Ectodermal cell (in vitro differentiated cells): ENCODE measurements around the gene TCF7L2.
"Not testable (repeated sequence)": the region's sequence is repeated elsewhere in the genome, so short reads cannot be mapped to it uniquely, and the experiment has no call there.

ENCODE experiments used
- H3K27ac ChIP-seq: 2 replicates; pipeline ENCODE4 v1.7.0; 2013; ENCODE audit warnings: mild to moderate bottlenecking, low read depth, low read length; ENCODE audit not compliant: insufficient read depth, poor library complexity, severe bottlenecking
- H3K27me3 ChIP-seq: 2 replicates; pipeline ENCODE4 v1.7.0; 2013; ENCODE audit warnings: mild to moderate bottlenecking, low read length; ENCODE audit not compliant: insufficient read depth, control insufficient read depth, poor library complexity, severe bottlenecking
- H3K36me3 ChIP-seq: one replicate; pipeline ENCODE4 v1.7.0; 2013; ENCODE audit warnings: low read length; ENCODE audit not compliant: control insufficient read depth, insufficient read depth
- H3K4me1 ChIP-seq: one replicate; pipeline ENCODE4 v1.7.0; 2013; ENCODE audit warnings: low read length; ENCODE audit not compliant: control insufficient read depth, insufficient read depth
- H3K4me3 ChIP-seq: 2 replicates; pipeline ENCODE4 v1.7.0; 2013; ENCODE audit warnings: low read depth, low read length, control low read depth; ENCODE audit not compliant: insufficient read depth
- H3K9me3 ChIP-seq: 2 replicates; pipeline ENCODE4 v1.7.0; 2013; ENCODE audit warnings: mild to moderate bottlenecking, low read length, moderate library complexity; ENCODE audit not compliant: control insufficient read depth
- WGBS, 2 experiments: methylation state at CpG; one replicate each; pipeline ENCODE4 v1.1.7; 2013; ENCODE audit warnings: missing lambda C conversion rate in 2 of 2; 5-methylcytosine and 5-hydroxymethylcytosine counted together

TCF7L2 gene

DNA sequence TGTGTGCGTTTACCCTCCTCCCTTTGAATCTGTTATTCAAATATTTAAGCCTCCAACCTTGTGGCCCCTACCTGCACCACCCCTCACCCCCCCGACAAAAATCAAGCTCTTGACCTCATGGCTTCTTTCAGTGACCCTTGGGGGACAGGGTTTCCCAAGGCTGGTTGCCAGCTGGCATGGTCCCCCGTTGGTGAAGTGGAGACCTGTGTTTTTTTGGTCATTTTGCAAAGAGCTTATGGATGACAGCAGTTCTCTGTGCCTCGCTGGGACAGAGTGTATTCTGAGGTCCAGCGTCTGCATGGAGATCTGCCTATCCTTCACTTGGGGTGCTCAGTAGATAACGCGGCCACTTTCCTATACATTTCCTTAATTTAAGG is 111.0 kb downstream of the TCF7L2 start:
- no peak overlapping the region for H3K27ac ChIP-seq
- no peaks in the 10 kb centered on the region for H3K27me3 ChIP-seq
- no peaks in the 10 kb centered on the region for H3K36me3 ChIP-seq
- no peak overlapping the region for H3K4me3 ChIP-seq
- WGBS, 2 experiments, result 94 to 95% methylated on average over 7 of the region's 7 CpGs
- peaks cover 70% of the 10 kb centered on the region for H3K4me1 ChIP-seq
- H3K9me3 ChIP-seq, result no peaks in the 10 kb centered on the region

DNA sequence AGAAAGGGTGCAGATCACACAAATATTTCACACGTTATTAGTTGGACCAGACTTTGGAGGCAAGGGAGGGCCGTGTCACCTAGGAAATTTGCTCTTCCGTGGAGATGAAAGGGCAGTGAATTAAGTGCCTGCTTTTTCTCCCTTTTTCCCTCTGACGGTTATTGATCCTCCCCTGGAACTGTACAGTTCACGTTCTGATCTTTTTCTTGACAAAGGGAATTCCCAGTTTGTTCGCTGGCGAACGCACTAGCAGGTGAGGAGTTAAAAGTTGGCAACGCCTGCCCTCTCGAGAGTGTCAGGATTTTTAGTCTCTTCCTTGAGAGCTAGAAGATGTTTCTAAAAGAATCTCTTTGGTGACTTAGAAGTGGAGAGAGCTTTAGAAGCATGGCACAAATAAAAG is 111.5 kb downstream of the TCF7L2 start:
- H3K27me3 ChIP-seq, result no peaks in the 10 kb centered on the region
- 84 to 86% methylated on average over 10 of the region's 10 CpGs for WGBS, 2 experiments
- H3K27ac ChIP-seq, result no peak overlapping the region
- peaks cover 64% of the 10 kb centered on the region for H3K4me1 ChIP-seq
- no peaks in the 10 kb centered on the region for H3K9me3 ChIP-seq
- H3K36me3 ChIP-seq, result no peaks in the 10 kb centered on the region
- no peak overlapping the region for H3K4me3 ChIP-seq

DNA sequence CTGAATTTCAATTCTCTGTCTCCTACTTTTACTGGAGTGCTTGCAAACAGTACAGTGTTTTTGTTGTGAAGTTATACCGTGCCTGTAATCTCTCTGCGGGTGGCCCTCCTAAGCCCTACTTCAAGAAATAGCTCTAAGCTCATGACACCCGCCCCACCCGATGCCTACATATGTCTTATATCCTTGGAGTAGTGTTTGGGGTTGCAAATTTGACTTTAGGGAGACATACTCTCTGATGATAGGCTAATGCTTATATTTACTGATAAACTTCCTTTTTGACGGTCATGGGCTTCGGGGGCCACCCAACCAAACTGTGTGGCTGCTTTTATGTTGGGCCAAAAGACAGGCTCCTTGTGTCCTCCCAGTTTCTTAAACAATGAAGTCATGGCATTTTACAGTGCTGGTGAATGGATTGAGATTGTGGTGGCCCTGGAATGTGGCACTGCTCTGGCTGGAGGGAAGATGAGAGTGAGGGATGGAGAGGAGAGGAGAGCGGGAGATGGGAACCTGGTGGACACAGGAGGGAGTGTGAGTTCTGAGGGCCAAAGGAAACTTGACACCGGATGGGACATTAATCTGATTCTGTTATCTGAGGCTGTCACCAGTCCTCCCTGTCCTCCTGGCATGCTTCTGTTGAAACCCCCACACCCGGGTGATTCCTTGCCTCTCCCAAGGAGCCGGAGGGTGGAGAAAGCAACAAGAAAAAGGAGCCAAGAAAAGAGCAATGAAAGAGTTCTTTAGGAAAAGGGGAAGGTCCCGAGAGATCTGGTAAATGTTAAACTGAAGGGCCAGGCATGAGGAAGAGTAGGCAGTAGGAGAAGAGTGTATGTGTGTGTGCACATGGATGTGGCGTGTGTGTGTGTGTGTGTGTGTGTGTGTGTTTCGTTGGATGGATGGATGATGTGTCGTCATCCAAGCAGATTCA is 113.3 kb downstream of the TCF7L2 start:
- 64 to 68% methylated on average over 12 to 14 of the region's 14 CpGs for WGBS, 2 experiments
- Histone ChIP-seq H3K27me3 (no peaks in the 10 kb centered on the region), H3K4me3 (no peak overlapping the region), H3K27ac (no peak overlapping the region), H3K4me1 (peaks cover 52% of the 10 kb centered on the region), H3K36me3 (no peaks in the 10 kb centered on the region), H3K9me3 (no peaks in the 10 kb centered on the region)

DNA sequence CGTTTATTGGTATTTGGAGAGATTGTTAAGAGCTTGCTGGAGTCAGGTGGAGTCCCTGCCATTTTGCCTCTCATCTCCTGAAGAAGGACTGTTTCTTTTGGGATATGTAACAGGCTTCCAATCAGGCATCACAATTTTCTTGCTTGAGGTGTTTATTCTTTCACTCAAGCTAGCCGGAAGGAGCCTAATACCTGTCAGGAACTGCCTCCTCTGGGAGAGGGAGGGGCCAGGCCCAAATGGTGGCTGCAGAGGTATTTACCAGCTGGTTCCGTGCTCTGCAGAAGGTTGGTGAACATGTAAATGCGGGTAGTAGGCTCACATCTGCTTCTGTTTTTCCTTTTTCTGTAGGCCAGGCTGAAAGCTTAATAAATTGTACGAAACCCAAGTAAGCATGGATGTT is 114.0 kb downstream of the TCF7L2 start:
- no peak overlapping the region for H3K27ac ChIP-seq
- 82 to 86% methylated on average over 4 to 5 of the region's 5 CpGs for WGBS, 2 experiments
- H3K27me3 ChIP-seq, result no peaks in the 10 kb centered on the region
- H3K36me3 ChIP-seq, result no peaks in the 10 kb centered on the region
- H3K4me3 ChIP-seq, result no peak overlapping the region
- peaks cover 44% of the 10 kb centered on the region for H3K4me1 ChIP-seq
- no peaks in the 10 kb centered on the region for H3K9me3 ChIP-seq

DNA sequence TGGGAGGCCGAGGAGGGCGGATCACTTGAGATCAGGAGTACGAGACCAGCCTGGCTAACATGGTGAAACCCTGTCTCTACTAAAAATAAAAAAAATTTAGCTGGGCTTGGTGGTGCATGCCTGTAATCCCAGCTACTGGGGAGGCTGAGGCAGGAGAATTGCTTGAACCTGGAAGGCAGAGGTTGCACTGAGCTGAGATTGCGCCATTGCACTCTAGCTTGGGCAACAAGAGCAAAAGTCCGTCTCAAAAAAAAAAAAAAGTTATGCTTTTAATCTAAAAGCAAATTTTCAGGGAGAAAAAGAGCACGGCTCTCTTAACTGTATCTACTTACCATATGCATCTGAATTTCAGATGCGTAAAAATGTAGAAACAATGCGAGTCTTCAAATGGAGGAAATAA is 116.1 kb downstream of the TCF7L2 start:
- not testable (repeated sequence) for H3K36me3 ChIP-seq, H3K27ac ChIP-seq, H3K9me3 ChIP-seq, H3K27me3 ChIP-seq, H3K4me3 ChIP-seq
- peaks cover 26% of the 10 kb centered on the region for H3K4me1 ChIP-seq
- 92 to 93% methylated on average over 7 to 8 of the region's 8 CpGs for WGBS, 2 experiments

DNA sequence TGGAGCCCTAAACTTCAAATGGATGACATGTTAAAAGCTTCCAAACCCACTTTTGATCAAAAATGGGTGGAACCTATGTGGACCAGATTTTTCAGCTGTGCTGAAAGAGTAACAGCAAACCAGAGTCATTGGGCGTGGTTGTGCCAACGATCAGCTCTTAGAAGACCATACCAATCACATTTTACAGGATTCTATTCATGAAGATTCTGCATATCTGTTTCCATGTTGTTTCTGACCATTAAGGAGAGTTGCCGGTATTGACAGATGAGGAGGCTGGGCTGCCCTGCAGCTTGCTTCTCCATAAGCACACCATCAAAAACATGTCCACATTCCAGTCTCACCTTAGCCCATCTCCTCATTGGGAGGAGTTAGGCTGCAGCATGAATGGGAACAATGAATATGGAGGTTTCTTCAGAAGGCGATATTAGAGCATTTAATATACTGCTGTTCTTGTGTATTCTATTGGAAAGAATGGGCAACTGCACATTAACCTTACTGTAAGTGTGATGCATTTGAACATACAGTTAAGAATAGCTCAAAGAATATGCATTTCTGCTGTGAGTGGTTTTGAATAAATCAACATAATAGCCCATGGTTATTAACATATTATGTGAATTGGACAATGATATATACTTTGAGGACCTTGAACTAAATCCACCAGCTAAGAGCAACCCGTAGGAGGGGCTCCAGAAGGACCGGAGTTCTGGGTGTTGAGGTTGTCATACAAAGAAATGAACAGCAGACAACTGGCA is 116.7 kb downstream of the TCF7L2 start:
- H3K4me3 ChIP-seq, result no peak overlapping the region
- H3K9me3 ChIP-seq, result no peaks in the 10 kb centered on the region
- no peaks in the 10 kb centered on the region for H3K27me3 ChIP-seq
- WGBS, 2 experiments, result 98 to 99% methylated on average over 6 of the region's 6 CpGs
- H3K4me1 ChIP-seq, result peaks cover 25% of the 10 kb centered on the region
- no peak overlapping the region for H3K27ac ChIP-seq
- H3K36me3 ChIP-seq, result no peaks in the 10 kb centered on the region

DNA sequence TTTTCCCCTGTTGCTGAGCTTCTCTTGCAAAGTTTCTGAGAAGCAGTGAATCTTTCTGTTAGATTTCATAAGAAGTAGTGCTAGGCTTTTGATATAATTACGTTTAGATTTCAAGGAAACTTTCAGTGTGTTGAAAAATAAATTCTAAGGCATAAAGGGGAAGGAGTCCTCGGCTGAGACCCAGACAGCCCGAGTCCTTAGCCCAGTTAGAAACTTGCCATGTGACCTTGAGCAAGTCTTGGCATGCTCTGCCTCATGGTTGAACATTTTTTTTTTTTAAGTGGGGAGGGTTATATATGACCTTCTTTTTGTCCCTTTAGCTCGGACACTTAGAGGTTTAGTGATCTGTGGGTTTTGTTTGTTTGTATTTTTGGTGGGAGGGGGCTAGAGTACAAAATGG is 117.5 kb downstream of the TCF7L2 start:
- no peaks in the 10 kb centered on the region for H3K36me3 ChIP-seq
- peaks cover 19% of the 10 kb centered on the region for H3K4me1 ChIP-seq
- no peak overlapping the region for H3K27ac ChIP-seq
- no peaks in the 10 kb centered on the region for H3K27me3 ChIP-seq
- 91 to 95% methylated on average over 4 of the region's 4 CpGs for WGBS, 2 experiments
- no peak overlapping the region for H3K4me3 ChIP-seq
- no peaks in the 10 kb centered on the region for H3K9me3 ChIP-seq

DNA sequence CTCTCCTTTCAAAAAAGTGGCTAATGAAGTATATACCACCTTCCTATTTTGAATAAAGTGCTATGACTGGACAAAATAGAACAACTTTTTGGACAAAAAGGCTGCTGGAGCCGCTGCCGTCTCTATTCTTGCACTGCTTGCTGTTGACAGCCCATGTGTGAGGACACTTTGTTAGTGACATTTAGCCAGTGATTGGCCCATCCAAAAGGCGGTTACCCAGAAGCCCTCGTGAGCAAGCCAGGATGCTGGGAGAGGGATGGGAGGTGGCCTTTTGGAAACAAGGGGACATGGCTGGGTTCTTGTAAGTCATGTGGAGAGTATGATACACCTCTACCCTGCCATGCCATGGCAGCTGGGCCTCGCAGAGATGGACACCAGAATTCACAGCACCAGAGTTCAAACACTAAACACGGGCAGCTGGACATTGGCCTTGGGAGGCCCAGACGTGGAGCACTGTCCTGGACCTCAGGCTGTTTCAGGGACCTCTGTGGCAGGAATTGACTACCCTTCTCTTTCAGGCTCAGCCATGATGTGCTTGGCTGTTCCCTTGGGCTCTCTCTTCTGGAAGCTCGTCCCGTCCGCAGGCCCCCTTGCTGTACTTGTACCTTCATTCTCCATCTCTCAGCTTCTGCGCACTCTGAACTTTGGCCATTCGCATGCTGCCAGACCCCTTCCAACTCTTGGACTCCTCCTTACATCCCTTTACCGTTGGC is 118.3 kb downstream of the TCF7L2 start:
- H3K4me3 ChIP-seq, result no peak overlapping the region
- no peak overlapping the region for H3K27ac ChIP-seq
- no peaks in the 10 kb centered on the region for H3K27me3 ChIP-seq
- no peaks in the 10 kb centered on the region for H3K36me3 ChIP-seq
- H3K4me1 ChIP-seq, result peaks cover 10% of the 10 kb centered on the region
- no peaks in the 10 kb centered on the region for H3K9me3 ChIP-seq
- 95% methylated on average over 13 of the region's 13 CpGs for WGBS, 2 experiments

DNA sequence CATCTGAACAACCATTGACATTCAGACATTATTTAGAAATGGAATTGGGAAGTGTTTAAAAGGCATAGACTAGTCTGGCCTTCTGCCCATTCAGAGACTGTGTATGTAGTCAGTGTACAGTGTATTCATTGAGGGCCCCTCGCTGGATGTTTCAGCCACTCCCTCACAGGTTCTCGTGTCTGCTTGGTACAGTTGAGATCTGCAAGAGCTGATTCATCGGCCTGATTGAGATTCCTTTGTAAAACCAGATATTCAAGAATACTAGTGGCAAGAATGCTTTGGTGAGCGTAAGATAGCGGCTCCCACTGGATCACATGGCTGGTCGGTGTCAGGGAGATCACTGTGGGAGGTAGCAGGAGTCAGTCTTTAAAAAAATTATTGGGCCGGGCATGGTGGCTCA is 119.5 kb downstream of the TCF7L2 start:
- 92 to 93% methylated on average over 7 of the region's 7 CpGs for WGBS, 2 experiments
- Histone ChIP-seq H3K36me3 (no peaks in the 10 kb centered on the region), H3K4me3 (no peak overlapping the region), H3K4me1 (peaks cover 4% of the 10 kb centered on the region), H3K27me3 (no peaks in the 10 kb centered on the region), H3K27ac (no peak overlapping the region), H3K9me3 (no peaks in the 10 kb centered on the region)

DNA sequence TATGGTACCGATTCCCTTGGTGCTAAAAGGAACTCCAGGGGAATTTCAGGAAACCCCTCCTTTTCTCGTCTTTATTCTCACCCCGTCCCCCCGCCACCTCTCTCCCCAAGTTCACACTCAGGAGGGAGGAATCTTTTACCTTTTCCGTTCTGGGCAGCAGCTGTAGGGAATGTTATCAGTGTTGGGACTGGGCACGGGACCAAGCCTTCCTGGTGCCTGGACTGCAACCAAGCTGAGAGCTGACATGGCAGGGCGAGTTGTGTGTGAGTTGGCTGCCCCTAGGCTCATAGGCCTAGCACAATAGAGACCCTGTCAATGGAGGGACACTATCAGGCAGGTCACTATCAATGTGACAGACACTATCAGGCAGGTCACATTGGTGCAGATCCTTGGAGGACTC is 121.4 kb downstream of the TCF7L2 start:
- Histone ChIP-seq H3K4me3 (no peak overlapping the region), H3K4me1 (peaks cover 4% of the 10 kb centered on the region), H3K36me3 (no peaks in the 10 kb centered on the region), H3K27me3 (no peaks in the 10 kb centered on the region), H3K27ac (no peak overlapping the region), H3K9me3 (no peaks in the 10 kb centered on the region)
- 91 to 92% methylated on average over 7 of the region's 7 CpGs for WGBS, 2 experiments
